ENCODE data around the gene SETMAR.
A peak's percentile ranks its signal among the peaks of the same experiment; 100 is the strongest.
"Not testable (repeated sequence)": the region's sequence is repeated elsewhere in the genome, so short reads cannot be mapped to it uniquely, and the experiment has no call there.

The SETMAR gene

DNA sequence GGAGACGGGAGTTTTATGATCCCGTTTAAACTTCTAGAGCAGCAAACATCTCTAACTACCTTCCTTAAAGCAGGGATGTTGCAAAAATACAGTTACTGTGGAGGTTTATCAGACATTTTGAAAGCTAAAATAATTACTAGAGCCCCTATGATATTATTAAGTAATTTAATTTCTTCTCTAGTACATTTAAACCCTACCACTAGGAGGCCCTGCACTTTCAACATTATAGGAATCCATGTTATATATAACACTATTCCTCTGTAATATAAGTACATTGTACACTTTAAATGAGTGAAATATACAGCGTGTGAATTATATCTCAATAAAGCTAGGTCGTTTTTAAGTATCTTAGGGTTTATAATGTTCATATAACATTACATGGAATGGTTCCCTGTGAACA lies 11.5 kb downstream of the SETMAR start:
- no peak for DNase-seq

DNA sequence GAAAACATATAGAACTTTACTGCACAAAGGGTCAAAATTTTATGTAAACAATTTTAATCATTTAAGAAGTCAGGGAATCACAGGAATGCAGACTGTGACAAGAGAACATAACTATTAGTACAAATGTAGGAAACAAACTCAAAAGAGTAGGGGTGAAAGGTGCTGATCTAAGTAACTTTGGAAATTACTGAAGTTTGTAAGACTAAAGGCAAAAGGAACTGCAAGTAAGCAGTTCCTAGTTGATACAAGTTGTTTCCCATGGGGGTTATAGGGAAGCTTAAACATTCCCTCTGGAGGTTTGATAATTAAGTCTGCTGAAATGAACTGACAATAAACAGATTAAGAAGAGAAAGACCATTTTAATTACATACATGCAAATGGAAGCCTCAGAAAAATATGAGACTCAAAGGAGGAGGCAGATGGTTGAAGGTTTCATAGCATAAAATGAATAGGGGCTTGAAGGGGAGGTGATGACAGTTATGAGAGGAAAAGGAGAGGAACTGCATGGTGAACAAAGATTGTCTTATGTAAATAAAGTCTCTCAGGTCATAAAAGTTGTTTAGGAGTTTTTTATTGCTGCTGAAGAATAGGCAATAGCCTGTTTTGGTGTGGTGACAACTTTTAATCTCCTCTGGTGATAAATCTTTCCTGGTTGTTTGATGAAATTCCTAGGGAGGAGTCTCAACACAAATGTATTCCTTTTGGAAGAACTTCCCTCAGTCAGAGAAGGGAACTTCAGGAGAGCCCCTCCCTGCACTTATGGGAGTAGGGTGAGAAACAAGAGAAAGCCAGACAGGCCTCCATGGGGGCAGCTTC lies 17.1 kb downstream of the SETMAR start:
- no peak for DNase-seq

DNA sequence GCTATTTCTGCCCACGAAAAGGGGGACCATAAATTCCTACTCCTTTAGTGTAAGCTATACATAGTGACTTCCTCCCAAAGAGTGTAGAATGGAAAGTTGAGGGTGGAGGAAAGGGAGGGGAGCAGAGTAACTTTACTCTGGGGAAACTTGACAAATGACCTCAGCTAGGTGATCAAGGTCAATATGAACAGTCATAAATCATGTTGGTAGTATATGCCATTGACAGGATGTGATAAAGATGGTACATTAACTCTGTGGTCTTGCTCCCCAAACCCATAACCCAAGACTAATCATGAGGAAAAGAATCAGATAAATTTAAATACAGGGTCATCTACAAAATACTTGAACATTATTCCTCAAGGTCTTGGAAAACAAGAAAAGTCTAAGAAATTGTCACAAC lies 18.6 kb downstream of the SETMAR start:
- no peak for DNase-seq

DNA sequence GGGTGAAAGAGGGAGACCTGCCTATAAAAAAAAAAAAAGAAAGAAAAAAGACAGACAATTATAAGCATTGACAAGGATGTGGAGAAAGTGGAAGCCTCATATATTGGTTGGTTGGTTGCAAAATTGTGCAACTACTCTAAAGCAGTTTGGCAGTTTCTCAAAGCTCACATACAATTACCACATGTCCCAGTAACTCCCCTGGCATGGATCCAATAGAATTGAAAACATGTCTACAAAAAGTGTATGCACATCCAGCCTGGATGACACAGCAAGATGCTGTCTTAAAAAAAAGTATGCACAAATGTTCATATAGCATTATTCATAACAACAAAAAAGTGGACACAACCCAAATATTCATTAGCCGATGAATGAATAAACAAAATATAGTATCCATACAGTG lies 19.5 kb downstream of the SETMAR start:
- no peak for DNase-seq

DNA sequence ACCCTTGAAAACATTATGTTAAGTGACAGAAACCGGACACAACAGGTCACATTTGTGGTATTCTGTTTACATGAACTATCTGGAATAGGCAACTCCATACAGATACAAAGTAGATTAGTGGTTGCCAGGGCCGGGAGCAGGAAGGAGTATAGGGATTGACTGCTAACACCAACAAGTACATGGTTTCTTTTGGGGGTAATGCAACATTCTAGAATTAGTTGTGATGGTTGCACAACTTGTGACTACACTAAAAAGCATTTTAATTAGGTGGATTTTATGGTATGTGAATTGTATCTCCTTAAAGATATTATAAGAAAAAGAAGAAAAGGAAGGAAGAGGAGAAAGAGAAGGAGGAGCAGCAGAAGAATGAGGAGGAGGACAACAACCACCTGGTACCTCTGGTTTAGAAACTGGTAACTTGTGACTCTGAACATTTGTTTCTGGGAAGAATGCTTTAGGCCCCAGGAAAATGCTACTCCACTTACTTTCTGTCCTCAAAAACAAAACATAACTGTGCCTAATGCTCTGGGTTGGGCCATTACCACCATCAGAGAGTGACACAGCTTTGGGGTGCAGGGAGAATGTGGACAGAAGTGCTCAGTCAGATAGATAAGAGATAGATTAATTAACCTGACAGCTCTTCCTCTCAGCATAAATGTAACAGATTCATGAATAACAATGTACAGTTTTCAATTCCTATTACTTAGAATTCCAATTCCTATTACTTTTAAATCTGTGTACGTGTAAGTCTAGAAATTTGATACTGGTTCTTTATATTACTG lies 20.3 kb downstream of the SETMAR start:
- no peak for DNase-seq

DNA sequence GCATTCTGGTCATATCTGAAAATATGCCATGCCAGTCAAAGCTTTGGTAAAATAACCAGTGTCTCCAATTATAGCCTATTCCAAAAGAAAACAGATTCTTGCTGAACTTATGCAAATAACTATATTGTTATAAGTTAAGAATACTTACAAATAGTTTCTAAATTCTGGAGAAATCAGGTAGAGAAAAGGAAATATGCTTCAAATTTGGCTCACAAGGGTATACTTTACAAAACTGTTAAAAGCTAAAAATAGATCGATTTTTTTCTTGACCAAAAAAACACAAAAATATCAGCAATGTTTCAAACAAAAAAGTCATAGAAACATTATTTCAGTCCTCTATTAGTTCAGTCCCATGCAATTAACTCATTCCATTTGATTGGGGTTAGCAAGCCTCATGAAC lies 23.7 kb downstream of the SETMAR start:
- no peak for DNase-seq

DNA sequence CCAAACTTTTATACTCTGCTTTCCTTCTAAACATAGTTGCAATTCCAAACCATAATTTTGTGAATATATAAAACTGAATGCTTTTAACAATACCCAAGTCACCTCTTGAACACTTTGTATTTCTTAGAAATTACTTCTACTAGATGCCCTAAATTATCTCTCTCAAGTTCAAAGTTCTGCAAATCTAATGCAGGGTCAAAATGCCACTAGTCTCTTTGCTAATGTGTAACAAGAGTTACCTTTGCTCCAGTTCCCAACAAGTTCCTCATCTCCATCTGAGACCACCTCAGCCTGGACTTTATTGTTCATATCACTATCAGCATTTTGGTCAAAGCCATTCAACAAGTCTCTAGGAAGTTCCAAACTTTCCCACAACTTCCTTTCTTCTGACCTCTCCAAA lies 26.6 kb downstream of the SETMAR start:
- DNase-seq = not testable (repeated sequence)

DNA sequence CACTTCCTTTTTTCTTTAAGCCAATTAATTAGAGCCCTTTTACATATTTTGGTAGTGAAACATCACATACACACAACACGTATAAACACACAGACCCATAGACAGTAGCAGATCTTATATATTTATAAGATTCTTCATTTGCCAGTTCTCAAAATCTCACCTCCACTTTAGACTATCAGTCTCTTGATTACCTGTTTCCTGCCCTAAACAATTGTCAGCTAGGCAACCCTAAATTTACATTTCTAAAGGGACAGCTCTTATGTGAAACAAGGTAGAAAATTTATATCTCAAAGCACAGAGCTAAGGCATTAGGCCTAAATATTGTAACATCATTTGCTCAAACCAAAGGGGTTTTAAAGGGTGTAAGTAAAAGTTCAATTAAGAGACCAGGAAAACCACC lies 28.9 kb downstream of the SETMAR start:
- no peak for DNase-seq

DNA sequence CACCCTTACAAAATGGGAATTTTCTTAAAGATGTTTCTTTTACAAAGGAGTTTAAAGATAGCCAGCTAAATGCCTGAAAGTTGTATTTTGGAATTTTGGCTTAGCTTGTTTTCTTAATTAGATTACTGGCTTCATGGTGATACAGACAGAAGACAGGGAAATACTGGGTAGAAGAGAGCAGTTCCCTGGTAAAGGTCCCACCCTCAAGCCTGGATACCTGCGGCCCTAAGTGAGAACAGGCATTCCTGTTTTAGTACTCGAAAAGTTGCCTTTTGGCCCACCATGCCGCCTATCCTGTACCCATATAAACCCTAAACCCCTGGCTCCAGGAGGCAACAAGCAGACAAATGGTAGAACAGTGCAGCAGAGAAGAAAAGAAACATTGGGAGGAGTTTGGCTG lies 29.4 kb downstream of the SETMAR start:
- DNase-seq = no peak

DNA sequence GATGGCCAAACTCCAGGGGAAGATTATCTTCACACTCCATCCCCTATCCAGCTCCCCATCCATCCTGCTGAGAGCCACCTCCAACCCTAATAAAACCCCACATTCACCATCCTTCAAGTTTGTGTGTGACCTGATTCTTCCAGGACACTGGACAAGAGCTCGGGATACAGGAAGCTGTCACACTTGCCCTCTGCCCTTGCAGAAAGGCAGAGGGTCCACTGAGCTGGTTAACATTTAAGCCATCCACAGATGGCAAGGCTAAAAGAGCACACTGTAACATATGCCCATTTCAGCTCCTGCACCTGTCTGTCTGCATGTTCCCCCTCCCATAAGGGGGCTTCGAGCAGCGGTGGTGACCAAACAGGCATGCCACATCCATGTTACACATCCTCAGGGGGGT lies 29.8 kb downstream of the SETMAR start:
- no peak for DNase-seq

DNA sequence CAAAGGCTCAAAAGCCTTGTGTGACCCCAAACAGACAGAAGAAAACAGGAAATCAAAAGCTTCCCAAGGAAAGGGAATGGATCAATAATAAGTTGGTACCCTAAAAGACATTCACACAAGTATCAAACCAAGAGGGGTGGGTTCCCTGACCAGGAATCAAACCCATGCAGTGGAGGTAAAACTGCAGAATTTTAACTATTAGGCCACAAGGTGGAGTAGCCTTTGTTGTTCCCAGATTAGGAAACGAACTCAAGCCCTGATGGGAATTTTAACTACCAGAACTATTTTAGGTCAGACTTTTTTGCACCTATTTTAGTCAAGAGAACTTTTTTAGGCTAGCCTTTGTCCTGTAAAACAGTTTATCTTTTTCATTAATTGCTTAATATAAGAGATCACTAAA lies 31.4 kb downstream of the SETMAR start:
- no peak for DNase-seq

DNA sequence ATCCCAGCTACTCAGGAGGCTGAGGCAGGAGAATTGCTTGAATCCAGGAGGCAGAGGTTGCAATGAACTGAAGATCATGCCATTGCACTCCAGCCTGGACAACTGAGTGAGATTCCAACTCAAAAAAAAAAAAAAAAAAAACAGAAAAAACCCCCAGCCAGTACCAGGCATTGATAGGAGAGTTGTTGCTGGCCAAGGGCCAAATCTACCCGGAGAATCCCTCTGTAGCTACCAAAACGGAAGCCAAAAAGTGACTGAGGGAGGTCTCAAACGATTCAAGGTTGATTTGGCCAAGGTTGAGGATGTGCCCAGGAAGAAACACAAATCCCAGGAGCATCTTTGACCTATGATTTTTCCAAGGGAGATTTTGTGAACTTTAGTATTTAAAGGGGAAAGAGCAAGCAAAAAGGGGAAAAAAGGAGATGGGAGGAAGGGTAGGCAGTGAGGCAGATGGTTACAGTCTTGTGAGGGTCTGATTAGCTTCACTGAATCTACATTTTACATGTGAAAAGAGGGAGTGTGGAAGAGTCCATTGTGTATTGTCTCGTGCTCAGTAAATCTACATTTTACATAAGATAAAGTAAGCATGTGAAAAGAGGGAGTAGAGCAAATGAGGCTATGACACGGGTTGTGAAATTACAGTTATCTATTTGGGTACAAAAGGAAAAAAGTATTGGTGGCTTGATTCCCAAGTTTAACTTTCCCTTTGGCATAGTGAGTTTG lies 32.8 kb downstream of the SETMAR start:
- no peak for DNase-seq

DNA sequence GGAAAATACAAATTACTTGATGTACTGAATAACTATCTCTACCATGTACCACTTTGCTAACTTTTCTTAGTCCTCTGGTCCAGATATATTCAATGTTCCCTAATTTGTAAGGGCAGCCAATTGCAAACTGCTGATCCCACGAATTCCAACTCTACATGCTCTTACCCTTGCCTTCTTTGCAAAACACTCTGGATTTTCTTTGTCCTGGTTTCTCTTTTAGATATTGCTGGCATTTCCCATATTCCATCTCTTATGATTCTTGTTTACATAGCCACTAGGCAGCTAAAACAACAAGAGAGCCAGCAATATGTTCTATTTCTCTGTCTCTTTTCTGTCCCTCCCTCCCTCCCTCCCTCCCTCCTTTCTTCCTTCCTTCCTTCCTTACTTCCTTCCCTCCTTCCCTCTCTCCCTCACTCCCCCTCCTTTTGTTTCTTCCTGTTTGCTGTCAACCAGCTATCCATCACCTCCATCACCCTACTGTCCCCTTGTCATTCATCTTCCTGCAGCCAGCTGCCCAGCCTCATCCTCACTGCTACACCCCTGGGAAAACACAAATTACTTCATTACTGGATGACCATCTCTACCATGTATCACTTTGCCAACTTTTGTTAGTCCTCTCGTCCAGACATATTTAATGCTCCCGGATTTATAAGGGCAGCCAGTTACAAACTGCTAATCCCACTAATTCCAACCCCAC lies 33.8 kb downstream of the SETMAR start:
- no peak for DNase-seq

DNA sequence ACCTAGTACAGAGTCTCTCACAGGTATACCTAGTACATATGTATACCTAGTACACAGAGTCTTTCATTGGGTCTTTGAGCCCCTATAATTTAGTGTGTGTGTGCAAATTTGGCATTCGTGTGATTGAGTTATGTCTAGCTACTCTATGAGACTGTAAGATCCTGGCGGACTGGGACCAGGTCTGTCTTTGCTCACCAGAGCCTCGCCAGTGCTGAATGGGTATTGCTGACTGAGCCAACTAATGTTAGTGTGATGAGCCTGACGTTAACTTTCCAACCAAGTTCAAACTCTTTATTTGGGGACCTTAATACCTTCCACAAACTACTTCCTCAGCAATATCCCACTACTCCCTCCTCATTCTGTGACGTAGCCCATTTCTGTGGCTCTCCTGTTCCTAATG lies 35.6 kb downstream of the SETMAR start:
- DNase-seq = no peak

DNA sequence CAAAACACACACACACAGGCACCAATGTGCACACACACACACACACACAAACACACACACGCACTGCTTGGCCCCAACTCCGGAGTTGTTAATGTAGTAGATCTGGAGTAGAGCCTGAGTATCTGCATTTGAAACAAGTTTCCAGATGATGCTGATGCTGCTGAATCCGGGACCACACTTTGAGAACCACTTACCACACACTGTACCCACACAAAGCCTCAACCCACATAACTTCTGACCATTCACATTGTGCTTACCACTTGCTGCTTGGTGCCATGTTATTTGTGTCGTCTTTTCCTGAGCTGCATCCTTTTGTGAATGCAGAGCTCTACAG lies 36.9 kb downstream of the SETMAR start:
- DNase-seq = no peak

DNA sequence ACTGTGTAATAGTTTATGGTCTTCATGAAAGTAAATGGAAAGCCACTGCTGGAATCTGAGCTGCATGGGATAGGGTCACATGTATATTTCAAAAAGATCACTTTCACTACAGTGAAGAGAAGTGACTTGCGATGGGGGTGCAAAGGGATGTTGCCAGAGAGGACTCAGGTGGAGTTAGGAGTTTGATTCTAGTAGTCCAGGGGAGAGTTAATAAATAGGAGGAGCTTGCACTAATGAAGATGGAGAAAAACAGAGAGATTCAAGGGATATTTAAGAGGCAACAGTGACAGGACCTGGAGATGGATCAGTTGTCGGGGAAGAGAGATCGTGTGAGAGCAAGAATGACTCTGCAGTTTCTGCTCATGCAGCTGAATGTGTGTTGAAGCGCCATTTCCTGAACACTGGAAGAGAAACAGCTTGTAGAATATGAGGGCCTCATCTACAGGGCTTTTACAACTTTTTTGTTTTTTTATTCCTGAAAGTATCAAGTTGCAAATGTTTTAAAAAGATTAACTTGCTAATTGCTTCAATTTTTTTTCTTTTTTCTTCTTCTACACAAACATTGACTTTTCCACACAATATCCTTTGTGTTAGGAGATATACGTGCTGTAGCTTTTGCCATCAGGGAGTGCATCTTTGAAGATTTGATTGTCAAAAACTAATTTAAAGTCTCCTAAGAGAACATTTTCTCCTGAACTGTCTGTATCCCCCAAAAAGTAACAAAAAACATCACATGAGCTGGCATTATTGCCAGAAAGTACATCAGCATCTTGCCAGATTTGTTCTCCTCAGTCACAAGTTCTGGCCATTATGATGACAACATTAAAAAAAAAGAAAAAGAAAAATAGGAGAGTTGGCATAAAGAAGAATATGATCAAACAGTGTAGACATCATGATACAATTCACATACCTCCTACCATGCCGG lies 37.5 kb downstream of the SETMAR start:
- DNase-seq = no peak

DNA sequence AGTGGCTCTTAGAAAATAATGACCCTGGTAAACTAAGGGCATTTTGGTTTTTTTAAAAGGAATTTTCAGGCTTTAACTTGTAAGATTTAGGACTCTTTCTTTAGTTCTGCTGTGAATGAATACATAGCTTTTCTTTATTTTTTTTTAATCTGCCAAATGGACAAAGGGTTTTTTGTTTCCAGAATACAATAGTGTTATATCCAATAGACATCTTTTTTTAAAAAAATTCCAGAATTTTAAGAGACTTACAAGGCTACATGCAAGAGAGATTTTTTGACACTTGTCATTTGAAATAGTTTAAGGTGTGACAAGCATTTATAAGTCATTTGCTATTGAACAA lies 38.1 kb downstream of the SETMAR start:
- DNase-seq = no peak

DNA sequence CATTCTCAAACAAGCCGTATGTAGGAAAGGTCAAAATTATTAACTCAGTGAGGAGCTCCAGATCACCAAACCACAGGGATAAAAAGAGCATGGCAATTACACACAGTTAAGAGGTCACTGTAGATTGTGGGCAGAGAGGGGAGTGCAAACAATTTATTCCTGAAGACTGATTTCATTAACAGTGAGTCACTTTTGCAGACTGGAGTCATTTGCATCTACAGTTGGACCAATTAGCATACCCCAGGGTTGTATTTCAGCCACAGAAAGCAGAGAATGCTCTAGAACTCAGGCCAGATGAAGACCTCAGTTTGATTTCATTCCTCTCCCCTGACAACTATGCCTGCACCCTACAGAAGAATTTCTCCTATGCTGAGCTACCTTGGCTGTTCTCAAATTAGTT lies 40.1 kb downstream of the SETMAR start:
- no peak for DNase-seq

DNA sequence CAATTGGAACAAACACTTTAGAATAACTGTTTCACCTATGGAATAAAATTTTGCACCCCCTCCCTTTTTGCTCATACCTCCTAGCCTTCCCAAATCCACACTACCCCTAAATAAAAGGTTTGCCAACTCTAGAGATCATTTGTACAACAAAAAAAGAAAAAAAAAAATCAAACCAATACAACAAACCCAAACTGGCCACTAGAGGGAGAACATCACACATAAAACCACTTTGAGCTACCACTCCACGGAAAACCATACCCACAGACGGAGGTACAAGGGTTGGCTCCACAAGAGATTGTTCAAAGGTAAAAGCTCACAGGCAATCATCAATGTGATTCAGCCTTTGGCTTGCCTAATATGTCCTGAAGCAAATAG lies 47.6 kb downstream of the SETMAR start:
- DNase-seq = peak; percentile 24

DNA sequence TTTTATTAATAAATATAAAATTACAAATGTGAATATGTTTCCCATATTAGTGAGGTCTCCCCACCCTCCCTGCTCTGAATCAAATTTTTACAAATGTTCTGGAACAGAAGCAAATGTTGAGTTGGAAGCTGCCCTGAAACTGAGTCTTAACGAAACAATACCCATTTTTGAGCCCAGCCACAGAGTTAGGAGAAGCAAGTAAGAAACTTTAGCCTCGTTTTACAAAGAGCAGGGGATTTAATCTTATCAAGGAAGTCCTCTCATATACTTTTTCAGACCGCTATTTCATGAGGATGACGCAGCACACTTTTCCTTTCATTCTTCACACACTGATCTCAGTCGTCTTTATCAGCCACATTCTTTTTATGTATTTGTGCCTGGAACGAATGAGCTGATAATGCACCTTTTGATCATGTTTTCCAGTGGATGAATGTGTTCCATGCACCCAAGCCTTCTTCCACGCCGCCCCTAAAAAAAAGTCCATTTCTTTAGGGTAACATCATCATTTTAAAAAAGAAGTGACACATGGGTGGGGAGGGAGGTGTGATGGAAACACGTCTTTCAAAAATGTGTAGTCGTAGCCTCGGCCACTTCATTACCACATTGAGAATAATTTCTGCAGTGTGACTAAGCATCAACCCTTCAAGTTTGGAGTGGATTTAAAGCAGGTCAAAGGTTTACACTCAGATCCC lies 48.1 kb downstream of the SETMAR start:
- DNase-seq = no peak

DNA sequence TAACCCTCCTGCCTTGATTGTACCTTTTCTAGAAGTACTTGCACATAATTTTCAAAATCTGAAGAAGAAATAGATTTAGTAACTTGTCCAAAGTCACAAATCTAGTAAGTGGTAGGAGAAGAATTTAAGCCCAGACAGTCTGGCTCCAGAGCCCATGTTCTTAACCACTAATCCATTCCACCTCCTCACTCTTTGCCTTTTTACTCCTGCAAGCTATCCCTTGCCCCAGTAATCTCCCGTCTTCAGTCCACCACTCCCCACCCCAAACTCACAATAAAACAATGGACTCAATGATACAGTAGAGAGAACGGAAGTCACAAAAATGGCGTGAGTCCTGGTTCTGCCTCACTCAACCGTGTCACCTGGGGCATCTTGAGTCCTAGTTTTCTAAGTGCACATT lies 48.7 kb downstream of the SETMAR start:
- DNase-seq = no peak
